Hematopoietic multipotent progenitor cell treated with erythropoietin and hydrocortisone succinate and interleukin-3 and kit ligand, for 17 days (in vitro differentiated cells): ENCODE results near the gene CHST8.
A peak's percentile ranks its signal among the peaks of the same experiment; 100 is the strongest.

ENCODE experiments used
- DNase-seq: peaks from one replicate; pipeline ENCODE4 v3.0.0-alpha.2; 2015; ENCODE audit warnings: low spot score

Gene CHST8

GRCh38 chr19:33767898-33768413 is 146.2 kb downstream of the CHST8 start:
- DNase-seq: no peak

- DNase-seq: no peak
These were observed 147.5 kb downstream of the CHST8 start for GRCh38 chr19:33769208-33769607.

- DNase-seq: no peak
These were observed 148.4 kb downstream of the CHST8 start for GRCh38 chr19:33770107-33770506.

- DNase-seq: peak; percentile 47
These were observed 149.8 kb downstream of the CHST8 start for GRCh38 chr19:33771384-33772101.

- no peak for DNase-seq
These were observed 150.5 kb downstream of the CHST8 start for GRCh38 chr19:33772102-33772857.

- DNase-seq: no peak
These were observed 151.1 kb downstream of the CHST8 start for GRCh38 chr19:33772858-33773180.

GRCh38 chr19:33773704-33774624 is 152.2 kb downstream of the CHST8 start:
- no peak for DNase-seq

- DNase-seq: no peak
These were observed 153.0 kb downstream of the CHST8 start for GRCh38 chr19:33774751-33775150.

- no peak for DNase-seq
These were observed 154.2 kb downstream of the CHST8 start for GRCh38 chr19:33775731-33776487.

GRCh38 chr19:33777351-33777750 is 155.6 kb downstream of the CHST8 start:
- DNase-seq: no peak

- DNase-seq: no peak
These were observed 156.0 kb downstream of the CHST8 start for GRCh38 chr19:33777753-33778088.

- peak; percentile 81 for DNase-seq
These were observed 156.5 kb downstream of the CHST8 start for GRCh38 chr19:33778089-33778791.

GRCh38 chr19:33779849-33780248 is 158.1 kb downstream of the CHST8 start:
- DNase-seq: no peak

GRCh38 chr19:33780251-33780650 is 158.5 kb downstream of the CHST8 start:
- no peak for DNase-seq

- DNase-seq: no peak
These were observed 159.0 kb downstream of the CHST8 start for GRCh38 chr19:33780746-33781145.

GRCh38 chr19:33781415-33781935 is 159.7 kb downstream of the CHST8 start:
- no peak for DNase-seq

- no peak for DNase-seq
These were observed 160.2 kb downstream of the CHST8 start for GRCh38 chr19:33781996-33782395.

- DNase-seq: no peak
These were observed 162.7 kb downstream of the CHST8 start for GRCh38 chr19:33784432-33784831.

- no peak for DNase-seq
These were observed 164.0 kb downstream of the CHST8 start for GRCh38 chr19:33785795-33786194.

- no peak for DNase-seq
These were observed 166.9 kb downstream of the CHST8 start for GRCh38 chr19:33788676-33789075.

- DNase-seq: no peak
These were observed 167.6 kb downstream of the CHST8 start for GRCh38 chr19:33789344-33789743.
